Memory B cell (primary cell): ENCODE measurements around the gene RAI1.

Experiments used
- ATAC-seq: fragments of 150-1000 bp; cut with Tn5 transposase; 2 replicates; pipeline ENCODE4 v1.10.0; 2021; ENCODE audit warnings: low read depth, mild to moderate bottlenecking, moderate library complexity
- DNase-seq, 2 donors: peaks; one replicate each; pipeline ENCODE4 v3.0.0; 2022; ENCODE audit warnings: low spot score in 2 of 2
- H3K27ac Mint-ChIP-seq: one replicate; pipeline ENCODE4 v1.8.0; 2022; ENCODE audit warnings: mild to moderate bottlenecking, moderate library complexity, mixed read lengths
- H3K27me3 Mint-ChIP-seq: one replicate; pipeline ENCODE4 v1.8.0; 2022; ENCODE audit warnings: mixed read lengths
- H3K36me3 Mint-ChIP-seq: one replicate; pipeline ENCODE4 v1.8.0; 2022; ENCODE audit warnings: mild to moderate bottlenecking, mixed read lengths
- H3K4me1 Mint-ChIP-seq: one replicate; pipeline ENCODE4 v1.8.0; 2022; ENCODE audit warnings: mixed read lengths
- H3K4me3 Mint-ChIP-seq: one replicate; pipeline ENCODE4 v1.8.0; 2022; ENCODE audit warnings: mild to moderate bottlenecking, moderate library complexity, mixed read lengths
- H3K9me3 Mint-ChIP-seq: one replicate; pipeline ENCODE4 v1.8.0; 2022; ENCODE audit warnings: mixed read lengths

RAI1 gene

DNA sequence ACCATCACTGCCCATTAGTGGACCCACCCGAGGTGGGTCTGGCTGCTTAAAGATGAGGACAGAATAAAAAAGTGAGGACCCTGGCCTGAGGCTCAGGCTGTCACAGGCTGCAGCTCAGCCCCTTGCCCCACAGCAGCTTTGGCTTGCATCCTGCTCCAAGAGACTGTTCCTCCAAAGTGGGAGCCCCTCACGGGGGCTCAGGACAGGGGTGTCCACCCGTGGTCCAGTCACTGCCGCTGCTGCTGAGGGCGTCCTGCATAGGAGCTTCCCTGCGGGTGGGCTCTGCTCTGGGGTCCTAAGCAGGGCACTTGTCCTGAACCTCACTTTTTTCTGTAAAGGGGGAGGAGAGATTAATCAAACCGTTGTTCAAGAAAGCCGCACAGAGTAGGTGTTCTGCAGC is 107.7 kb downstream of the RAI1 start:
- no peak overlapping the region for H3K27ac Mint-ChIP-seq
- H3K27me3 Mint-ChIP-seq = no peaks in the 10 kb centered on the region

DNA sequence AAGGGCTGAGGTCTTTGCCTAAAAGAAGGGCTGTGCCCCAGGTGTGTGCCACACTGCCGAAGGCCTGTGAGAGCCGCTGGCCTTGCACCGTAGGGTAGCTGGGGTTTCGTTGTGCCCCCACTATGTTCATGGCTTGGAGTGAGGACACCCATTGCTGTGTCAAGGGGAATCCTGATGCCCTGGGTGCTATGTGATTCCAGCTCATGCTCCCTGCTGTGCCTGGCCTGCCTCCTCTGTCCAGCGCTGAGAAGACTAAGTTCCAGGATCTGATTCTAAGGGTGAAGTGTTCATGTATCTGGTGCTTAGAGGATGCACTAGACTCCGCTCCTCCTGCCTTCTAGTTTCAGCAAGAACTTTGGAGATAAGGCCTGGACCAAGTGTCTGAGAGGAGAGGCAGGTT is 108.2 kb downstream of the RAI1 start:
- peaks cover 5% of the 10 kb centered on the region for H3K36me3 Mint-ChIP-seq
- H3K27me3 Mint-ChIP-seq = no peaks in the 10 kb centered on the region
- H3K9me3 Mint-ChIP-seq = no peaks in the 10 kb centered on the region
- H3K4me3 Mint-ChIP-seq = no peak overlapping the region
- ATAC-seq (no peak), DNase-seq (no peak)
- no peak overlapping the region for H3K27ac Mint-ChIP-seq
- H3K4me1 Mint-ChIP-seq = peaks cover 27% of the 10 kb centered on the region

More for the DNA sequence above, 107.7 kb downstream of the RAI1 start:
- Mint-ChIP-seq H3K36me3 (peaks cover 5% of the 10 kb centered on the region), H3K4me1 (peaks cover 31% of the 10 kb centered on the region), H3K9me3 (no peaks in the 10 kb centered on the region), H3K4me3 (no peak overlapping the region)
- DNase-seq = no peak
- ATAC-seq = no peak

DNA sequence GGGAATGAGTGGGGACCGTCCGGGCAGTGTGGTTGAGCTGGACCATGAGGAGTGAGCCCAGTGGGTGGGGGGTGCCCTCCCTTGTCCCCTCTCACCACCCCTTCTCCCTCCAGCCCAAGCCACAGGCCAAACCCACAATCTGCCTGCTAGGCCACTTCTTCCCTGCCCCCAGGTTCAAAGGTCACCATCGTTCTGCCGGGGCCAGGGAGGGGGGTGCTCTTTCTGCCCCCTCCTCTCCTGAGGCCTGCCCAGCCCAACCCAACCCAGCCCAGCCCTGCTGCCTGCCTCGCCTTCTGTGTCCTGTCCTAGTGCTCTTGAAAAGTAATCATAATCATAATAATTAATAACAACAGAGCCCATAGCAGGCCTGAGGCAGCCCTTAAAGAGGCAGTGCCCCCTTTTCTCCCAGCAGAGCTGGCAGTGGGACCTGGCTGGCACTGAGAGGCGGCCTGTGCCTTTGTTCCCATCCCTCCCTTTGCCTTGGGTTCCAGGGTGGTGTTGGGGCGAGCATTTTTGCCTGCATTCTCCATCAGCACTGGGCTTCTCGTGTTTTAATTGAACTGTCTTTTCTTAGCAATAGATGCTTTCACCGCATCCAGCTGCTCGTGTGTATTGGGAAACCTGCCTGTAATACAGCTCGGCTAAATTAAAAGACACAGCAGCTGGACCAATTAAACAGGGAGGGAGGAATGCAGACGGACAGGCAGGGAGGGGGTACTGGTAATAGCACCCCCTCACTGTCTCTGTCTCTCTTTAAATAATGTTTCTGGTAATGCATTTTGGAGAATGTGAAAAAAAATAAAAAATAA is 108.8 kb downstream of the RAI1 start:
- H3K9me3 Mint-ChIP-seq = no peaks in the 10 kb centered on the region
- H3K27me3 Mint-ChIP-seq = no peaks in the 10 kb centered on the region
- H3K27ac Mint-ChIP-seq = no peak overlapping the region
- H3K4me3 Mint-ChIP-seq = no peak overlapping the region
- peaks cover 5% of the 10 kb centered on the region for H3K36me3 Mint-ChIP-seq
- DNase-seq (no peak), ATAC-seq (no peak)
- H3K4me1 Mint-ChIP-seq = peaks cover 21% of the 10 kb centered on the region

- Mint-ChIP-seq H3K4me1 (peaks cover 16% of the 10 kb centered on the region), H3K27me3 (no peaks in the 10 kb centered on the region), H3K36me3 (peaks cover 5% of the 10 kb centered on the region)
Measured at GRCh38 chr17:17790637-17791464, 109.6 kb downstream of the RAI1 start.

GRCh38 chr17:17792037-17792550 is 110.8 kb downstream of the RAI1 start:
- Mint-ChIP-seq H3K4me3 (peak overlapping the region; percentile 43), H3K27me3 (no peaks in the 10 kb centered on the region), H3K36me3 (peaks cover 8% of the 10 kb centered on the region), H3K9me3 (no peaks in the 10 kb centered on the region), H3K4me1 (peaks cover 13% of the 10 kb centered on the region), H3K27ac (no peak overlapping the region)
- ATAC-seq = no peak
- DNase-seq = no peak

More at GRCh38 chr17:17790637-17791464, 109.6 kb downstream of the RAI1 start:
- Mint-ChIP-seq H3K9me3 (no peaks in the 10 kb centered on the region), H3K27ac (no peak overlapping the region), H3K4me3 (no peak overlapping the region)
- ATAC-seq = no peak
- no peak for DNase-seq

GRCh38 chr17:17792551-17793377 is 111.5 kb downstream of the RAI1 start:
- H3K9me3 Mint-ChIP-seq = no peaks in the 10 kb centered on the region
- H3K36me3 Mint-ChIP-seq = peaks cover 10% of the 10 kb centered on the region
- H3K27me3 Mint-ChIP-seq = no peaks in the 10 kb centered on the region
- H3K4me1 Mint-ChIP-seq = peaks cover 13% of the 10 kb centered on the region
- H3K4me3 Mint-ChIP-seq = peak overlapping the region; percentile 69
- no peak overlapping the region for H3K27ac Mint-ChIP-seq
- DNase-seq (no peak), ATAC-seq (peak; percentile 73)

- Mint-ChIP-seq H3K36me3 (peaks cover 12% of the 10 kb centered on the region), H3K4me1 (peaks cover 13% of the 10 kb centered on the region), H3K9me3 (no peaks in the 10 kb centered on the region), H3K27me3 (no peaks in the 10 kb centered on the region), H3K27ac (peak overlapping the region; percentile 37), H3K4me3 (no peak overlapping the region)
- DNase-seq (no peak), ATAC-seq (no peak)
Measured at GRCh38 chr17:17793378-17794214, 112.3 kb downstream of the RAI1 start.

GRCh38 chr17:17794382-17794781 is 113.1 kb downstream of the RAI1 start:
- ATAC-seq (no peak), DNase-seq (no peak)
- Mint-ChIP-seq H3K4me1 (peaks cover 13% of the 10 kb centered on the region), H3K9me3 (no peaks in the 10 kb centered on the region), H3K36me3 (peaks cover 12% of the 10 kb centered on the region), H3K27ac (no peak overlapping the region), H3K27me3 (no peaks in the 10 kb centered on the region), H3K4me3 (no peak overlapping the region)

- peaks cover 13% of the 10 kb centered on the region for H3K36me3 Mint-ChIP-seq
Measured at GRCh38 chr17:17795296-17795695, 114.0 kb downstream of the RAI1 start.

GRCh38 chr17:17795946-17796786 is 114.9 kb downstream of the RAI1 start:
- no peak for ATAC-seq
- H3K4me1 Mint-ChIP-seq = peaks cover 13% of the 10 kb centered on the region
- no peaks in the 10 kb centered on the region for H3K27me3 Mint-ChIP-seq
- H3K36me3 Mint-ChIP-seq = peaks cover 13% of the 10 kb centered on the region
- H3K27ac Mint-ChIP-seq = no peak overlapping the region
- DNase-seq = no peak
- no peak overlapping the region for H3K4me3 Mint-ChIP-seq
- H3K9me3 Mint-ChIP-seq = no peaks in the 10 kb centered on the region

More at GRCh38 chr17:17795296-17795695, 114.0 kb downstream of the RAI1 start:
- no peak overlapping the region for H3K27ac Mint-ChIP-seq
- DNase-seq (no peak), ATAC-seq (no peak)
- no peak overlapping the region for H3K4me3 Mint-ChIP-seq
- no peaks in the 10 kb centered on the region for H3K27me3 Mint-ChIP-seq
- peaks cover 13% of the 10 kb centered on the region for H3K4me1 Mint-ChIP-seq
- H3K9me3 Mint-ChIP-seq = no peaks in the 10 kb centered on the region

DNA sequence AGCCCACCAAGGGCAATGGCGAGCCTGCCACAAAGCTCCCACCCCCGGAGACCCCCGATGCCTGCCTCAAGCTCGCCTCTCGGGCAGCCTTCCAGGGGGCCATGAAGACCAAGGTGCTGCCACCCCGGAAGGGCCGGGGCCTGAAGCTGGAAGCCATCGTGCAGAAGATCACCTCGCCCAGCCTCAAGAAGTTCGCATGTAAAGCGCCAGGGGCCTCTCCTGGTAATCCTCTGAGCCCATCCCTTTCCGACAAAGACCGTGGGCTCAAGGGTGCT is 115.5 kb downstream of the RAI1 start:
- Mint-ChIP-seq H3K4me3 (no peak overlapping the region), H3K27me3 (no peaks in the 10 kb centered on the region), H3K9me3 (no peaks in the 10 kb centered on the region), H3K27ac (no peak overlapping the region), H3K4me1 (peaks cover 8% of the 10 kb centered on the region), H3K36me3 (peaks cover 13% of the 10 kb centered on the region)
- ATAC-seq = no peak
- DNase-seq = no peak

GRCh38 chr17:17797119-17797809 is 116.0 kb downstream of the RAI1 start:
- no peak overlapping the region for H3K4me3 Mint-ChIP-seq
- no peak overlapping the region for H3K27ac Mint-ChIP-seq
- peaks cover 4% of the 10 kb centered on the region for H3K4me1 Mint-ChIP-seq
- no peaks in the 10 kb centered on the region for H3K27me3 Mint-ChIP-seq
- H3K9me3 Mint-ChIP-seq = no peaks in the 10 kb centered on the region
- no peak for DNase-seq
- ATAC-seq = no peak
- peaks cover 13% of the 10 kb centered on the region for H3K36me3 Mint-ChIP-seq
